GM18526 (cell line): Measurements from ENCODE around the gene ANKRD40.
A peak's percentile ranks its signal among the peaks of the same experiment; 100 is the strongest.

Source experiments
- POLR2A ChIP-seq: IDR thresholded peaks from 3 replicates; pipeline ENCODE4 v1.6.1; 2011; ENCODE audit not compliant: insufficient read length; ENCODE audit errors: extremely low read depth

The ANKRD40 gene, protein sequence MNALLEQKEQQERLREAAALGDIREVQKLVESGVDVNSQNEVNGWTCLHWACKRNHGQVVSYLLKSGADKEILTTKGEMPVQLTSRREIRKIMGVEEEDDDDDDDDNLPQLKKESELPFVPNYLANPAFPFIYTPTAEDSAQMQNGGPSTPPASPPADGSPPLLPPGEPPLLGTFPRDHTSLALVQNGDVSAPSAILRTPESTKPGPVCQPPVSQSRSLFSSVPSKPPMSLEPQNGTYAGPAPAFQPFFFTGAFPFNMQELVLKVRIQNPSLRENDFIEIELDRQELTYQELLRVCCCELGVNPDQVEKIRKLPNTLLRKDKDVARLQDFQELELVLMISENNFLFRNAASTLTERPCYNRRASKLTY

DNA sequence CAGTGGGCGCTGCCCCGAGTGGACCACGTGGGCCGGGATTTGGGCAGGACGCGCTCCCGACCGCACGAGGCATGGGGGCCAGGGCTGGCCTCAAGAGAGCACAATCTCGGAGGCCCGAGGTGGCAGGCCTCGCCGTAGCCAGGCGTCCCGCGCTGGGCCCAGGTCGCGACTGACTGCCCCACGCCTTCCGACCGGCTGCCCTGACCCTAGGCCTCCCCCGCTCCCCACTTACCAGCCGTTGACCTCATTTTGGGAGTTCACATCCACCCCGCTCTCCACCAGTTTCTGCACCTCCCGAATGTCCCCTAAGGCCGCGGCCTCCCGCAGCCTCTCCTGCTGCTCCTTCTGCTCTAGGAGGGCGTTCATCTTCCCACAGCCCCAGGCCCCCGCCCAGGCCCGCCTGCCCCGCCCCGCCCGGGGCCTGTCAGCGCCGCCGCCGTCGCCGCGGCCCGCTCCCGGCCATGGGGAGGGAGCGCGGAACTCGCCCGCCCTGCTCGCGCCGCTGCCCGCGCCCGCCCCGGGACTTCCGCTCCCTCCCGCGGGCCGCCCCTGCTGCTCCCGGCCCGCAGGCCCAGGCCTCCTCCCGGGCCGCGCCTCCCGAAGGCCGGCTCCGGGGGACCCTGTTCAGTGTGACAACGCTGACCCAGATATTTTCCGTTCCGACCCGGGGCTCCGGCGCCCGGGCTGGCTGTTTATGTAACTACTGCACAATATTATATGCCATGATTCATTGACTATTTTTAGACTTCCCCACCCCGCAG is at the start of gene ANKRD40:
TSS of gene ANKRD40 (minus strand) at position 626 of the 761 bp plus-strand sequence. CDS start at position 366, 260 bp downstream.
- TF ChIP-seq POLR2A = peak; percentile 61

DNA sequence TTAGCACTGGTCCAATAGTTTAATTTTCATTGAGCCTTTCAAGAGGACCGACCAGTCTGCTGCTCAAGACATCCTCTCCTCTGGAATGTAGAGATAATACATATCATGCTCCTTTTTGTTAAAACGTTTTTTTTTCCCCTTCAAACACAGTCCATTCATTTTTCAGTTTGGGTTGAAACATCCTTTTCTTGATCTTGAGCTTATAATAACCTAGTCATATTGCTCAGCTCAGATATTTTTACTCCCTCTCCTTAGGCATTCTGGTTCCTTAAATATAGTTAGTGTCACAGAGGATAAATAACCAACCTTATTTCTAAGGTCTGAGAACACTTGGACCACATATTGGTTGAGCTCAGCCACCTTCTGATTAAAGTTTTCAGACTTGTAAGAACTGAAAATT is 46.8 kb upstream of the ANKRD40 start:
- TF ChIP-seq POLR2A = no peak

DNA sequence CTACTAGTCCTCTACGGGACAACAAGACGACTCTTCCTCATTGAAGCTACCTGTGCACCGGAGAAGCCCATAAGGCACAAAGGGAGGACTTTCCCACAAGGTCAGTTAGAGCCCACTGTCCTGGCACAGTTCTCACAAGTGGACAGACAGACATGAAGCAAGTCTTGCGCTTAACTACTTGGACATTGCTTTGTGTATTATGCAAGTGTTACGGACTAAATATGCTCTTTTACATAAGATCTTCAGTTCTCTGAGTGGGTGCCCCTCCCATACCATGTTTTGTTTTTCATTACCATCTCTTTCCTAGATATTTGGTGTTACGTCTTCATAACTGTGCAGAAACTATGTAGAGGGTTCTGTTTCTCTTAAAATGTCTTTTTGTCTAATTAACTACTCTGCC is 41.5 kb upstream of the ANKRD40 start:
- no peak for TF ChIP-seq POLR2A

DNA sequence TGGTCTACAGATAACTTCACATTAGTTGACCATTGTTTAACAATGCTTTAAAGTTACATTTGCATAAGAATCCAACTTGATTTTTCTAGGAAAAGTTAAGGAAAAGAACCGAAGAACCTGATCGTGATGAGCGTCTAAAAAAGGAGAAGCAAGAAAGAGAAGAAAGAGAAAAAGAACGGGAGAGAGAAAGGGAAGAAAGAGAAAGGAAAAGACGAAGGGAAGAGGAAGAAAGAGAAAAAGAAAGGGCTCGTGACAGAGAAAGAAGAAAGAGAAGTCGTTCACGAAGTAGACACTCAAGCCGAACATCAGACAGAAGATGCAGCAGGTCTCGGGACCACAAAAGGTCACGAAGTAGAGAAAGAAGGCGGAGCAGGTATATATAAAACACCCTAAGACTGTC is 37.9 kb upstream of the ANKRD40 start:
- no peak for TF ChIP-seq POLR2A

DNA sequence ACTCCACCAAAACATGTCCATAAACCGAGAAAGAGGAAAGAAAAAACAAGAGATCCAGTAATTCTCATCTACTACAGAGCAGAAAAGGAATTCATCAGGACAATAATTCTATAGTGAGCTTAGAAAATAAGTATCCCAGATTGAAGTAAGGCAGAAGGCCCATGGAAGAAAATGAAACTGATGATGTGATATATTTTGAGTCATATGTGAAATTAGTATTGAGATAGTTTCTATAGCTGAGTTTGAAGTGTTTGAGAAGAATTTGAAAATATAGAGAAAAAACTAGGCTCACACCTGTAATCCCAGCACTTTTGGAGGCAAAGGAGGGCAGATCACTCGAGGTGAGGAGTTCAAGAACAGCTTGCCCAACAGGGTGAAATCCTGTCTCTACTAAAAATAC is 31.4 kb upstream of the ANKRD40 start:
- TF ChIP-seq POLR2A = no peak

DNA sequence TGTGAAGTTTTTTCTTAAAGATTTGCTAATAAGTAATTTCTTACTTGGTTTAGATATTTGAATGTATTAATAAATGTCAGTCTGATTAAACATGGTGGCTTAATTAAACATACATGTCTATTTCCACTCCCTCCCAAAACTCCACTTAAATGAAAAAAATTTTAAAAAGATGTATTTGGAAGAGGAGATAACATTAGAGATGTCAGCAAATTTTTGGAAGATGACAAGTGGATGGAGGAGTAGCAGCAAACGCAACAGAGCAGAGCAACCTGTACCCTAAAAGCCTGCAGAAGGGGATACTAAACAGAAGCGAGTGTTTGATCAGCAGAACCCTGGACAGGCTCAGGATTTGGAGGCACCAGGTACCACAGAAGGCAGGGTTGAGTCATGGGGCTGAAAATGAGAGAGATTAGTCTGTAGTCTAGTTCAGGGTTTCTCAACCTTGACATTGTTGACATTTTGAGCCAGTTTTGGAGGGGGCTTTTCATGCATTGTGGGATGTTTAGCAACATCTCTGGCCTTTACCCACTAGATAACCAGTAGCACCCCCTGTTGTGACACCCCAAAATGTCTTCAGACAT is 29.5 kb upstream of the ANKRD40 start:
- no peak for TF ChIP-seq POLR2A

DNA sequence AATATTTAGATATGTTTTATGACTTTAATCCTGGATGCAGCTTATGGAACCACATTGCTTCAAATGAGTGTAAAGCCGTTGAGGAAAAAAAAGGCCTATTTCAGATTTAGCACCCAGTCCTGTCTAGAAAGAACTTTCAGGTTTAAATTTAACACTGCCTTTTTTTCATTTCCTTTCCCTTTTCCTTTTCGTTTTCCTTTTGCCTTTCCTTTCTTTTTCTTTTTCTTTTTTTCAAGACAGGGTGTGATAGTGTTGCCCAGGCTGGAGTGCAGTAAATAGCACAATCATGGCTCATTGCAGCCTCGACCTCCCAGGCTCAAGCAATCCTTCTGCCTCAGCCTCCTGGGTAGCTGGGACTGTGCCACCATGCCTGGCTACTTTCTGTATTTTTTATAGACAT is 27.6 kb upstream of the ANKRD40 start:
- no peak for TF ChIP-seq POLR2A

DNA sequence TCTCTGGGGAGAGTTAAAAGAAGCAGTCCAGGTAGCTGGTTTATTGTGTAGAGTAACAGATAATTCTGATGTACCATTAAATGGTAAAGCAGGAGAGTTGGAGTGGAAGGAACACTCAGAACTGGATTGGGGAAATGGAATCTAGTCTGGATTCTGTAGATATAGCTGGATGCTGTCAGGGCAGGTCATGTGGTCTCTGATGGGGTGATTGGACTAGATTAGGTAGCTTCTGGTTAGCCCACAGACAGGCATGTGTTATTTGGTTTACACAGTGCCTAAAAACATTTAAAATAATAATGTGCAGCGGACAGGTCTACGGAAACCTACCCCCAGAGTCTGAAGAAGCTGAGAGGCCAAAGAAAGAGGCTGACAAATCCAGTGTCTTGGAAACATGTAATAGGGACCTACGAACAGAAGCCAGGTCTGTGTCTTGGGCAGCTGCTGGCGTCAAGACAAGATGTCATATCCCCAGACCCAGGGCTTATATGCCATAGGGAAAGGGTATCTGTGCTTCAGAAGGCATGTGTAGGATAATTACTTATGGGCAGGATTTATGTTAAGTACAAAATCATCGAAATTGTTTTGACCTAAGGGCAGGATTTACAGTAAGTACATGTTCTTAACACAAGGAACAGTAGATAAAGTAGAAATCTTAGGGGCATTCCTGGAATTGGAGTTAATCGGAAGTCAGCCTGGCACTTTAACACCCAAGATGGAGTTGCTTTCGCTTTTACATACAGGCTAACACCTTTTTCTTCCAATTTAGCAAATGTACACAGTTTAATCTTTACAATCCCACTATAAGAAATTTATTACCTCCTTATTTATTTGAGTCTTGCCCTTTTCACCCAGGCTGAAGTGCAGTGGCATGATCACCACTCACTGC is 24.1 kb upstream of the ANKRD40 start:
- TF ChIP-seq POLR2A = no peak

DNA sequence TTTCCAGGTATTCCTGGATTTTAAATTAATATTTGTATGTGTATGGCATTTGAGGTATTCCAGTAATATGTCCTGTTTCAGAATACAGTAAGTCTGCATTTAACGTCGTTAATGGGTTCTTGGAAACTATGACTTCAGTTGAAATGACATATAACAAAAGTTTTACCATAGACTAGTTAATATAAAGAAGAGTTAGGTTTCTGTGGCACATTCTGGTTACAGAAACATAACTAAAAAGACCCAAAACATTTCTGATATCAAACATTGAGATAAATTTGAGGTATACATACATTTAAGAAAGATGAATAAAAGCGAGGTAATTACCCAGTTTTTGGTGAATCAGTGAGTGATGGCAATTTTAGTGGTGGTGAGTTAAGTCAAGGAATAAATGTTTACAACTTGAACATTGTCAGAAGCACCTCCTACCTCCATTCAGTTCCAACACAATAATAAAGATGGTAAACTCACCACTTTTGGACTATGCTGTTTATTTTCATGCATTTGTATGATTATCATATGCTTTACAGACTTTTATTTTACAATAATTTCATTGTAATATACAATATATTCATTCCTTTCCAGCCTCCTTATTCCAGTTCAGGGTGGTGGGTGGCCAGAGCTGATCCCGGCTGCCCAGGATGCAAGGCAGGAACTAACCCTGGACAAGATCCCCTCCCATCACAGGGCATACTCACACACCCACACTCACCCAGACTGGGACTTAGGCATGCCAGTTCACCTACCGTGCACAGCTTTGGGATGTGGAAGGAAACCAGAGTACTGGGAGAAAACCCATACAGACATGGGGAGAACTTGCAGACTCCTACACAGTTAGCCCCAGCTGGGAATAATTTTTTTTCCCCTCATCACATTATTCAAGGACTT is 21.4 kb upstream of the ANKRD40 start:
- TF ChIP-seq POLR2A = no peak

DNA sequence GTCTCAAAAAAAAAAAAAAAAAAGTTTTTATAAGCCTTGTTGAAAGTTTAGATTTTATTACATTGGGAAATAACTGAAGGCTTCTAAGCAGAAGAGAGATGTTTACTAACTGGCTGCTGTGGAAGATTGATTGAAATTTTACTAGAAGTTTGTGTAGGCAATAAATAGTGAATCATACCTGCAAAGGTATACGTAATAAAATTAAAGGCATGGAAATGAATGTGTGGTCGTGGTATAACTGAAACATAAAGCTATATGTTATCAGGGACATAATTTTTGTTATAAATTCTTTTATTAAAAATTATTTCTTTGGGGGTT is 20.4 kb upstream of the ANKRD40 start:
- no peak for TF ChIP-seq POLR2A

DNA sequence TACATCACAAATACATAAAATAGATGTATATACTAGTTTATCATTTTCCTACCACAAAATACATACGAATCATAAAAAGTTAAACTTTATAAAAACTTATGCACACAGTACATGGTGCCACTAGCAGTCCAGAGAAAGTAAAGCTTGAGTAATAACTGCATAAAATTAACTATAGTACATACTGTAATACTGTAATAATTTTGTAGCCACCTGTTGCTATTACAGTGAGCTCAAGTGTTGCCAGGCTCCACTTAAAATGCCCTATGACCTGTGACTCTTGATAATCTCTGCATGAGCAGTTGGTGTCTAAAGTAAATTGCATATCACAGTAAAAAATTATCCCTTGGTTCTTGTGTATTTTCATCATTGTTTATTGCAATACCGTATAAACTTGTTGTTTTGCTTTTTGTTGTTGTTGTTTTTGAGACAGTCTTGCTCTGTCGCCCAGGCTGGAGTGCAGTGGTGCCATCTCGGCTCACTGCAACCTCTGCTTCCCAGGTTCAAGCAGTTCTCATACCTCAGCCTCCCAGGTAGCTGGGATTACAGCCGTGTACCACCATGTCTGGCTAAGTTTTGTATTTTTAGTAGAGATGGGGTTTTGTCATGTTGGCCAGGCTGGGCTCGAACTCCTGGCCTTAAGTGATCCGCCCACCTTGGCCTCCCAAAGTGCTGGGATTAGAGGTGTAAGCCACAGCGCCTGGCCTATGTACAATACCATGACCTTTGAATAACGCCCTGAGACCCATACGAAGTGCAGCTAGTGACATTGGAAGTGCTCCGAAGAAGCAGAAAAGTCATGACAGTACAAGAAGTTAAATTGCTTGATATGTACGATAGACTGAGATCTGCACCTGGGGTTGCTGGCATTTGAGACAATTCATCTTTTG is 18.3 kb upstream of the ANKRD40 start:
- TF ChIP-seq POLR2A = no peak

DNA sequence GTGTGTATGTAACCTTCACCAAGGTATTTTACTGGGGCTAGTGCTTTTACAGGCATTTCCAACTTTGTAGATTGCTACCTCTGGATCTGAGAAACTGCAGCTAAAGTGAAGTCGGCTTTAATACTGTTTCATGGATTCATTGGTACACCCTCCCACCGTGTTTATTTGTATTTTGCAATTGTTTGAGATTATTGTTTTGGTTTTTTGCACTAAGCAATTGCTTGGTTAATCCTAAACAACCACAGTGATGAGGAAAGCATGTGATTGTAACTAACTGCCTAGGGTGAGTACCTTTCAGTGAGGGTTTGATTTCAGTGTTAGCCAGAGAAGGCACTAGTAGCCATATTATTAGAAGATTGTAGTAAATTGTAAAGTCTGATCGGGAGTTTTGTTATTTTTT is 15.0 kb upstream of the ANKRD40 start:
- no peak for TF ChIP-seq POLR2A
